ENCODE measurements around the gene UBR1.

DNA sequence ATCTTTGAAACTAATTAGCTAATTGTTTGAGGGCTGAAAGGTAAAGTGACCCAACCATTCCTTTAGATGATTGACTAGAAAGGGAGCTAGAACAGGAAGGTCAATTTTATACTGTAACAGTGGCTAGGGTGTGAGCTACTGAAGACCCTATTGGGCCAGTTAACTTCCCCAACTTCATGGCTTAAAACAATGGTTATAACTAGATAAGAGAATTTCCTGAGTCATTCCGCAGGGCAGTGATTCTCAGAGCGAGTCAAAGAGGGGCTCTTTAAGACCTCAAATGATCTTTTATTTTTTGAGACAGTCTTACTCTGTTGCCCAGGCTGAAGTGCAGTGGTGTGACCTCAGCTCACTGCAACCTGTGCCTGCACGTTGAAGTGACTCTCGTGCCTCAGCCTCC, 151.5 kb downstream of the UBR1 start:
- TF ChIP-seq EZH2phosphoT487 (IDR thresholded peaks at IDR 0.05; ENCODE audit: insufficient read depth, low read depth), result no peak
- TF ChIP-seq EZH2 (IDR thresholded peaks at IDR 0.05; ENCODE audit: insufficient read depth, poor library complexity, severe bottlenecking), result no peak
